OCI-M2 (cell line): ENCODE data around the gene CLCN3.
"Not testable (repeated sequence)": the region's sequence is repeated elsewhere in the genome, so short reads cannot be mapped to it uniquely, and the experiment has no call there.

Experiments used
- DNase-seq: peaks from one replicate; lab custom pipeline; 2025; ENCODE audit not compliant: unreplicated experiment; lab: John Stamatoyannopoulos, UW

CLCN3 gene

DNA sequence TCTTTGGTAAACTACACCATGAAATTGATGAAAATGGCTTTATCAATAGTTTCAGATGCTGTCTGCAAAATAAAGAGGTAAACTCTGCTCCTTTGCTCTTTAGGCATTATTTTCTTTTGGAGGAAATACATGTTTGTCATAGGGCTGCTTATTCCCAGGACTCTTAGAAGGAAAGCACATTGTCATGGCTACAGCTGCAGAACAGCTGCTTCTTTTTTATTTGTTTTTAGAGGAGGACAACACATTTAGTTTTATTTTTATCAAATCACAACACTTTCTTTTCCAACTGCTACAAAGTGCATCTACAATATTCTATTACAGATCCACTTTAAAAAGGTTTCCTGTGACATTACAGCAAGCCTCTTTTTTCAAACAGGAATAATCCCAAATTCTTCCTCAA is 150.0 kb downstream of the CLCN3 start:
- DNase-seq, result no peak

DNA sequence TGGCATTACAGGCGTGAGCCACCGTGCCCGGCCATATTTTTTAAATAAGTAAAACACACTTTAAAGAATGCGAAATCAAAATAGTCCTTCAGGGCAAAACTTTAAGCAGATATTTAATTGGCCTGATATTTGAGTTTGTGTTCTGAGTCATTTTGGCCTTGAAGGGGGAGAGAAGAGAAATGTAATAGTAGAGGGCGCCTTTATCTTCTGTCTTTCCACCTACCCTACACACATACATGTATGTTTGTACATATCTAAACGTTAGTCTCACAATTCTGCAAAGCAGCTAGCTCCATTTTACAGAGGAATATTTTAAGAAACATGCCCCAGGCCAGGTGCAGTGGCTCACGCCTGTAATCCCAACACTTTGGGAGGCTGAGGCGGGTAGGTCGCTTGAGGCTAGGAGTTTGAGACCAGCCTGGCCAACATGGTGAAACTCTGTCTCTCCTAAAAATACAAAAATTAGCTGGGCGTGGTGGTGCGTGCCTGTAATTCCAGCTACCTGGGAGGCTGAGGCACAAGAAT is 151.2 kb downstream of the CLCN3 start:
- DNase-seq, result not testable (repeated sequence)
